Measurements from ENCODE around the gene PYGO1. TPM values are rescaled to one million over a fixed set of nuclear protein-coding genes. Genes with fewer than 3 reads are reported as not detected.
"Not testable (repeated sequence)": the region's sequence is repeated elsewhere in the genome, so short reads cannot be mapped to it uniquely, and the experiment has no call there.

The PYGO1 gene
- total RNA-seq, 1 donor from 2014 or later: 5.2 TPM

DNA sequence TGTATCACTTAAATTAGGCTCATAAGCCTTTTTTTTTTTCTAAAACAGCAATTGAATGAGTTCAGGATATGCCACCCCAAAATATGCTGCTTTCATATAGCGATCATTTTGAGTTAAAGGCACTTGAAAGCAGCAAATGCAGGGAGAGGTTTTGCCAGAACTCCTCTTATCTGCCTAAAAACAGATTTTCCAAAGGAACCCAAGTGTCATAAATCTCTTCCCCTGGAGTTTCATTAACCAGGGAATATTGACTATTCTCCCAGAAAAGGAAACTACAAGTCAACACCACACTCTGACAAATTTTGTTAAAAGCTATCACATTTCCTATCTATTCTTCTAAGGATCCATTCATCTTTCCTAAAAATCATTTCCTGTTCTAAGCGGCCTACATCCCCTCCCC, 91.4 kb downstream of the PYGO1 start:
- no peak for DNase-seq
- intact Hi-C loops (cut with micrococcal nuclease): no loop called here
- Histone ChIP-seq H3K9me3 (replicated peaks) (no peaks in the 10 kb centered on the region), H3K27ac (replicated peaks) (no peak overlapping the region), H3K4me1 (peaks cover 14% of the 10 kb centered on the region), H3K36me3 (no peaks in the 10 kb centered on the region), H3K4me3 (no peak overlapping the region), H3K27me3 (ENCODE audit: low read depth) (no peaks in the 10 kb centered on the region)
- TF ChIP-seq, protein P1, sequence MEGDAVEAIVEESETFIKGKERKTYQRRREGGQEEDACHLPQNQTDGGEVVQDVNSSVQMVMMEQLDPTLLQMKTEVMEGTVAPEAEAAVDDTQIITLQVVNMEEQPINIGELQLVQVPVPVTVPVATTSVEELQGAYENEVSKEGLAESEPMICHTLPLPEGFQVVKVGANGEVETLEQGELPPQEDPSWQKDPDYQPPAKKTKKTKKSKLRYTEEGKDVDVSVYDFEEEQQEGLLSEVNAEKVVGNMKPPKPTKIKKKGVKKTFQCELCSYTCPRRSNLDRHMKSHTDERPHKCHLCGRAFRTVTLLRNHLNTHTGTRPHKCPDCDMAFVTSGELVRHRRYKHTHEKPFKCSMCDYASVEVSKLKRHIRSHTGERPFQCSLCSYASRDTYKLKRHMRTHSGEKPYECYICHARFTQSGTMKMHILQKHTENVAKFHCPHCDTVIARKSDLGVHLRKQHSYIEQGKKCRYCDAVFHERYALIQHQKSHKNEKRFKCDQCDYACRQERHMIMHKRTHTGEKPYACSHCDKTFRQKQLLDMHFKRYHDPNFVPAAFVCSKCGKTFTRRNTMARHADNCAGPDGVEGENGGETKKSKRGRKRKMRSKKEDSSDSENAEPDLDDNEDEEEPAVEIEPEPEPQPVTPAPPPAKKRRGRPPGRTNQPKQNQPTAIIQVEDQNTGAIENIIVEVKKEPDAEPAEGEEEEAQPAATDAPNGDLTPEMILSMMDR (IDR thresholded peaks at IDR 0.05; ENCODE audit: borderline replicate concordance): no peak

DNA sequence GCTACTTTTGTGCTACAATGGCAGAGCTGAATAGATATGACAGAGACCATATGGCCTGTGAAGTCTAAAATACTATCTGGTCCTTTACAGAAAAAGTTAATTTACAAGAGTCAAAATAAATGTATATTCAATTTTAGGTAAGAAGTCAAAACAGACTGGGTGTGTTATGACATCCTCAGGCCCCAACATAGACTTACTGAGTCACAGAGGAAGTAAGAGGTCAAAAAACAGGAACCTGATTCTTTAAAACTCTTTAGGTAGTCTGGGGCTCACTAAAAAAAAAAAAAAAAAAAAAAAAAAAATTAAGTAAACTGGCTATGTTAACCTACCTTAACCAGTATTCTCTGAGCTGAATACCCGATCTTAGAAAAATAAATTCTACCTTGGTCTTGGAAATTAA, 93.2 kb downstream of the PYGO1 start:
- TF ChIP-seq, protein P1 (IDR thresholded peaks at IDR 0.05; ENCODE audit: borderline replicate concordance): no peak
- Histone ChIP-seq H3K4me1 (peaks cover 14% of the 10 kb centered on the region), H3K27me3 (ENCODE audit: low read depth) (no peaks in the 10 kb centered on the region), H3K27ac (replicated peaks) (no peak overlapping the region), H3K4me3 (no peak overlapping the region), H3K36me3 (peaks cover 2% of the 10 kb centered on the region), H3K9me3 (replicated peaks) (no peaks in the 10 kb centered on the region)
- intact Hi-C loops (cut with micrococcal nuclease): no loop called here
- no peak for DNase-seq

DNA sequence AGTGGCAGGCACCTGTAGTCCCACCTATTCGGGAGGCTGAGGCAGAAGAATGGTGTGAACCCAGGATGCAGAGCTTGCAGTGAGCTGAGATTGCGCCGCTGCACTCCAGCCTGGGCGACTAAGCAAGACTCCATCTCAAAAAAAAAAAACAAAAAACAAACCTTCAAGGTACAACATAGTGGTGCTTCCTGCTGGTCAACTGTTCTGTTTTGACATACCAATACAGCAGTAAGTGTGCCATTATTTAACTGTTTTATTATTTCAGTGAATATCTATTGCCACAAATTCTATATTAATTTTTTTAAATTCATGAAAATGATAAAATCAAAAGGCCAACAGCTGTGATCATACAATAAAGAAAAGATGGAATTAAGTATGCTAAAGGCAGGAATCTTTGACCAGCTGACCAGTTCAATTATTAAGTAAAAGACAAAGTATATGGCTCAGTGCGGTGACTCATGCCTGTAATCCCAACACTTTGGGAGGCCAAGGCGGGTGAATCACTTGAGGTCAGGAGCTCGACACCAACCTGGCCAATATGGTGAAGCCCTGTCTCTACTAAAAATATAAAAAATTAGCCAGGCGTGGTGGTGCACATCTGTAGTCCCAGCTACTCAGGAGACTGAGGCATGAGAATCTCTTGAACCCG, 99.1 kb downstream of the PYGO1 start:
- H3K4me1 ChIP-seq; H3K27me3 ChIP-seq (ENCODE audit: low read depth); intact Hi-C loops (cut with micrococcal nuclease); DNase-seq; H3K4me3 ChIP-seq; H3K27ac ChIP-seq (replicated peaks); H3K9me3 ChIP-seq (replicated peaks): not testable (repeated sequence)
- H3K36me3 ChIP-seq: peaks cover 18% of the 10 kb centered on the region

Other genes with a start within 250 kb of the PYGO1 start
- gene CCPG1, start 180.0 kb downstream of the PYGO1 start, total RNA-seq: 94.6 TPM
- 8.7 TPM for gene PIERCE2, start 179.8 kb downstream of the PYGO1 start, total RNA-seq
- 0.47 TPM for gene DNAAF4, start 80.1 kb downstream of the PYGO1 start, total RNA-seq
- 0.69 TPM for gene PRTG, start 154.8 kb upstream of the PYGO1 start, total RNA-seq